HG03460 (cell line): Measurements from ENCODE around the gene HRK.
"Not testable (repeated sequence)": the region's sequence is repeated elsewhere in the genome, so short reads cannot be mapped to it uniquely, and the experiment has no call there.

Source experiments
- ATAC-seq: cut with Tn5 transposase; IDR thresholded peaks from one replicate; pipeline ENCODE4 v1.9.1; 2021; ENCODE audit not compliant: unreplicated experiment

HRK gene

DNA sequence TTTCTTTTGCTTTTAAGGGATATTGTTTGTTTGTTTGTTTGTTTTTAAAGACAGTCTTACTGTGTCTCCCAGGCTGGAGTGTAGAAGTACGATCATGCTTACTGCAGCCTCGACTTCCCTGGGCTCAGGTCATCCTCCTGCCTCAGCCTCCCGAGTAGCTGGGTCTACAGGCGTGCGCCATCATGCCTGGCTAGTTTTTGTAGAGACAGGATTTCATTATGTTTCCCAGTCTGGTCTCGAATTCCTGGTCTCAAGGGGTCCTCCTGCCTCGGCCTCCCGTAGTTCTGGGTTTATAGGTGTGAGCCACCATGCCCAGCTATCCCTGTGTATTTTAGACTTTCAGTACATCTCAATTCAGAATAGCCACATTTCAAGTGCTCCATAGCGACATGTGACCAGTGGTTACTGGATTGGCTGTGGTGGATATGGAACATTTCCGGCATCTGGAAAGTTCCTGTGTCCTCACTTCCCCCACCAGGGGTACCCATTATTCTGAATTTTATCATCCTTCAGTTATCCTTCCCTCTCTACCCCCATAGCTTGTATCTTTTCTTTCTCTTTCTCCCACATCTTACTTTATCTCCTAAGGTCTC lies 61.1 kb downstream of the HRK start:
- ATAC-seq, result no peak

DNA sequence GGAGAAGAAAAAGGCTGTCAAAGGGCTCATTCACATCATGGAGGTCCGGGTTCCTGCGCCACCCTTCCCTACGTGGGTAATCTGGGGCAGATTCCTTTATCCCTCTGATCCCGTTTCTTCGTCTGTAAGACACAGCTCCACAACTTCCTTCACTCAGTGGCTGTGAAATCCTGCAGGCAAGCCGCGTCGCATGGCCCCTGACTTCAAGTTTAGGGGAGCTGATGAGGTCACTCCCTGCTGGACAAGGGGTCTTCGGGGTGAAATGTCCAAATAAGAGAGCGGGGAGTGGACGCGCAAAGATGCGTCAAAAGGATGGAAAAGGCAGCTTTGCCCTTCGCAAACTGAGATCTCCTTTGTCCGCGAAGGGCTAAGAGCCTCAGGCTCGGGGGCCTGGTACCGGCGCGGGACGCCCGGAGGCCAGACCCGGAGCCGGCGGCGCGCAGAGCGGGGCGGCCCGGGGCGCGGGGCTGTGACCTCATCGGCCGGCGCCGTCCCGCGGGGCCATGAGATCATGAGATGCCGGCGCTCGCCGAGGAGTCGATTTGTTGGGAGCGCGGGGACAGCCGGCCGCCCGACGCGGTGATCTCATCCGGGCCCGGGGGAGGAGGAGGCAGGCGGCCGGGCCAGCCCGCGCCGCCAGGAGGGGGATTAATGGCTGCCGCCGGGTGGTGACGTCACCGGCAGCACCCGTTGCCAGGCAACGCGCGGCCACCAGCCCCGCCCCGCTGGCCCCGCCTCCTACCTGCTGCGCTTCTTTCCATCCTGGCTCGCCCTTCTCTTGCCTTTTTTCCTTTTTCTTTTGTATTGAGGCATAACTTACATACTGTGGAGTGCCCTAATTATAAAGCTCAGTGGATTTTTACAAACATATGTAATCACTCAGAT lies 62.1 kb downstream of the HRK start:
- ATAC-seq, result peak; percentile 77

DNA sequence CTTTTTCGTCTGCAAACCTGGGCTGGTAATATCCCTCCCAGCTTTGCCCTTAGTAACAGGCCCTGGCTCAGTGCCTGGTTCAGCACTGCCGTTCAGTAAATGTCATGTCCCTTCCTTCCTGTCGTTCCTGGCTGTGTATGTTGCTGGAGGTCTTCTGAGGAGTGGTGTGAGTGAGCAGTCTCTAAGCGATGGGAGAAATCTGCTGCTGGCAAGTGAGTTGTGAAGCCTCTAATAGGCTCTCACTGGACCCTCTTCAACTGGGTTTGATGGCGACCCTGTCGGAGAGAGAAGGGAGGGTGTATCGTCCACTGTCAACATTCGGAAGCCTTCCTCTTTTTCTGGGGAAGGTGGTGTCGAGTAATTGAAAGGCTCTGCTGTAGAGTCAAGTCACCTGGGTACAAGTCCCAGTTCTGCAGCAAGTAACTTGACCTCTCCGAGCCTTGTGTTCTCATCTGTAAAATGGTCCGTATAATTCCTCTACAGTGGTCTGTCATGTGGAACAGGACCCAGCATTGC lies 62.8 kb downstream of the HRK start:
- peak; percentile 24 for ATAC-seq

DNA sequence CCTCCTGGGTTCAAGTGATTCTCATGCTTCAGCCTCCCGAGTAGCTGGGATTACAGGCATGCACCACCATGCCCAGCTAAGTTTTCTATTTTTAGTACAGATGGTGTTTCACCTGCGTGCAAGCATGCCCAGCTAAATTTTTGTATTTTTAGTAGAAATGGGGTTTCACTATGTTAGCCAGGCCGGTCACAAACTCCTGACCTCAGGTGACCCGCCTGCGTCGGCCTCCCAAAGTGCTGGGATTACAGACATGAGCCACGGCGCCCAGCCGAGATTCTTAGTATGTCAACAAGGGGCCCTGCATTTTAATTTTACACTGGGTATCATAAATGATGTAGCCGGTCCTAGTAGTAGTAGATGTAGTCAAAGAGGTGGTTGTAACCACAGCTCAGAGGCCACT lies 66.5 kb downstream of the HRK start:
- not testable (repeated sequence) for ATAC-seq

DNA sequence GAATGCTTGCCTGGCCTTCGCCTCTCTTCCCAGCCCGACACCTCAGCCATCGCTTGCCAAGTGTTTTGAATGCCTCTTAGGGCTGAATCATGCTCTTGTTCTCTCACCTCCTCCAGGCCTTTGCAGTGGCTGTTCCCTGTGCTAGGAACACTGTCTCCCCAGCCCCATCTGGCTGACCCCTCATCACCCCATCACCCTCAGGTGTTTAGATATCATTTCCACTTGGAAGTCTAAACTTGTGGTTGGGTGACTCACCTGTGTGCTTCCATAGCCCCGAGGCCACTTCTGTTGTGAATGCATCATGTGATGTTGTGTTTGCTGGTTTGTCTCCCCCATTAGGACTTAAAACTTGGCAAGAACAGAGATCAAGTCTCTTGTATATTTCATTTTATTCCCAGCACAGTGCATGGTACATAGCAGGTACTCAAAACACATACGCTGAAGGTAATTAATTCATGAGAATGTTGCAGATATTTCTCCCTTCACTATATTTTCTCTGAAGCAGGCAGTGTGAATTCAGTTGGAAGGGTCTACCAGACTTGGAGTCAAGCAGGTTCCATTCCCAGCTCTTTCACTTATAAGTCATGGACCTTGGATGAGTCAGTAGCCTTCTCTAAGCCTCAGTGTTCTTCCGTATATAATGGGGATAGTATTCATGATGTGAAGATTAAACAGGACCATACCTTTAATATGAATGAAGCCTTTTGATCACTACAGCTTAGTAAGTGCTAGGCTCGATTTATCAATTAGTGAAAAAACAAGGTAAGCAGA lies 67.8 kb downstream of the HRK start:
- no peak for ATAC-seq

DNA sequence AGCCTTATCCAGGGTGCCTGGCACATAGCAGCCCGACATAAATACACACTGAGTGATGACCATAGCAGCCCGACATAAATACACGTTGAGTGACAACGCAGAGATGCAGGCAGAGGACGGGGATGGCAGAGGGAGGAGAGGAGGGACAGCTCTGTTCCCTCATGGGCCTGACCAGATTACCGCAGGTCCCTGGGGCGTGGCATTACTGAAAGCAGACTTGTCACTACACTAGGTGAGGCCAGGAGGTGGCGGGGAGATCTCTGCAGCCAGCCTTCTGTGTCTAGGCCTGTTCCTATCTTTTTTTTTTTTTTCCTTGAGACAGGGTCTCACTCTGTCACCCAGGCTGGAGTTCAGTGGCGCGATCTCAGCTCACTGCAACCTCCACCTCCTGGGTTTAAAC lies 69.0 kb downstream of the HRK start:
- ATAC-seq, result no peak

DNA sequence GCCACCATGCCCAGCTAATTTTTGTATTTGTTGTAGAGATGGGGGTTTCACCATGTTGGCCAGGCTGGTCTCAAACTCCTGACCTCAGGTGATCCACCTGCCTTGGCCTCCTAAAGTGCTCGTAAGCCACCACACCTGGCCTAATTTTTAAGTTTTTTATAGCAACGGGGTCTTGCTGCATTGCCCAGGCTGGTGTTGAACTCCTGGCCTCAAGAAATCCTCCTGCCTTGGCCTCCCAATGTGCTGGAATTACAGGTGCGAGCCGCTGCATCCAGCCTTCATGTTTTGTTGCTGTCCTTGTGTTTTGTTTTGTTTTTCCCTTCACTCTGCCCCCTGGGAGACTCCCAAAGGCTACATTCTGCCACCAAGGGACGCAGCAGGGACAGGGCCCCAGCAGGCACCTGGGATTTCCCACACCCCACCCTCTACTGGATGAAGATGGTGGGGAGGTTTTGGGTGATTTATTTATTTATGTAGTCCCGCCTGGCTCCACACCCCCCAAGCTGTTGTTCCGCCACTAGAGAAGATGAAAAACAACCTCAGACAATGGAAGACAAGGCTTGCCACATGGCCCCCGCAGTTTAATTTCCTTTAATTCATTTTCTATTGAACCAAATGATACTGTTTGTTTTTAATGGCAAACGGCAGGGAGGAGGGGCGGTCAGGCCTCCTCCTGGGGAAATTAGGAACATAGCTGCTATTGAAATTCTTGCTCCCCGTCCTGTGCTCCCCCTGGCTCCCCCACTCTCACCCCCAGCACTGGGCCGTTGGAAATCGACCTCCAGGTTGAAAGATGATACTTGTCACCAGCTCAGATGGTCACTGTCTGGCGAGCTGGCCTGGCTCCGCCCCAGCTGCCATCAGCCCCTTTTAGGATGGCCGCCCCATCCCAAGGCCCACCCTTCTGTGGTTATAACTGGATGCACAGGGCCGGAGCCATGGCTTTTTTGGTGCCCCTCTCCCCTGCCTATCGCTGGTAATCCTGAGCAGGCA lies 72.8 kb downstream of the HRK start:
- no peak for ATAC-seq

DNA sequence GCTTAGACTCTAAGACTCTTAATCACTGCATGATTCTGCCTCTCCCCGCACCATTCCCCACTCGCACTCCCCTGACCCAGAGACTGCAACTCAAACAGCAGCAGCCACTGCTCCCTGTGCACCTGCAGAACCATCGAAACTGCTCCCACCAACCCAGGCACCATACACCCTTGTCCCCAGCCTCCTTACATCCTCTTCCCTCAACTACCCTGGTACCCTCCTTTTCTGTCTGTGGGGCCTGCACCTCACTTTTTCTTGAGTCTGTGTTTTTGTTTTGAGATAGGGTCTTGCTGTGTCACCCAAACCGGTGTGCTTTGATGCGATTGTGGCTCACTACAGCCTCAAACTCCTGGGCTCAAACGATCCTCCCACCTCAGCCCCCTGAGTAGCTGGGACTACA lies 73.7 kb downstream of the HRK start:
- ATAC-seq, result no peak

DNA sequence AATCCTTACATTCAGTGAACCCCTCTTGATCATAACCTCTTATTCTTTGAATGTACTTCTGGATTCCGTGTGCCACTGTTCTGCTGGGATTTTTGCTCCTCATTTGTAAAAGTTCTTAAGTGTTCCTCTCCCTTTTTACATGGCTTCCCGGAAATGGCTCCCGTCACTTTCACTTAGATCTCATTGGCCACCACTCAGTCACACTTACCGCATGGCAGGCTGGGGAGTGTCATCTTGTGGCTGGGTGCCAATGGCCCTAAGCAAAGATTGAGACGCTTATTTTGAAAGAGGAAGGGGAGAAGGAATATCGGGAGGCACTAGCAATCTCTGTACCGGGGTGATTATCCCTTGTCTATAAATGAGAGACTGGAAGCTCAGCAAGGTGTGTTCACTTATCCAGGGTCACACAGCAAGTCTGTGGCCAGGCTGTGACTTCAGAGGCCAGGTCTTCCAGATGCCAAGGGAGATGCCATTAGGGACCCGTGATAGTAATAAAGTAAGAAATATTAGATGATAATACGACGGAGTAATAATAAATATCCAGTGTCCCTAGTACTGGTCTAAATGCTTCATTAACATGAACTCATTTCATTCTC lies 74.3 kb downstream of the HRK start:
- ATAC-seq, result no peak
